ENCODE measurements around the gene MAP9. TPM values are rescaled to one million over a fixed set of nuclear protein-coding genes. Genes with fewer than 3 reads are reported as not detected.

MAP9 gene
- total RNA-seq, 6 donors from 2014 or later, result 7.1 to 20.8 (median 10.8) TPM

DNA sequence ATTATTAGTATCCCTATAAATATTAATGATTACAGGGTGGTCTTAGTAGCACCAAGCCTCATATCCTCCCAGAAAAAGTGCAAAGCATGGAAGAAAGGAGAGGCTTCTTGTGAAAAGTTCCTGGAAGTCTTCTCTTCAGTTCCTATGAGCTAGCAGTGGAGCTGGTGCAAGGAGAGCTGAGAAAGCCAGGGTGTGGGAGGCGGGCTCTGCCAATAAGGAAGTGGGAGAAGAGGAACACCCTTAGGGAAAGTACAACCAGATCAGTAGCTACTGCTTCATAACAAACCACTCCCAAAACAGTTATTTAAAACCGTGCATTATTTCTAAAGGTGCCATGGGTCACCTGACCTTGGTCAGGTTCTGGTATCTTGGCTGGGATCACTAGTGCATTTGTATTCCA, 72.4 kb downstream of the MAP9 start:
- Histone ChIP-seq H3K9me3 (no peaks in the 10 kb centered on the region), H3K4me3 (no peak overlapping the region), H3K27me3 (no peaks in the 10 kb centered on the region), H3K27ac (no peak overlapping the region), H3K36me3 (no peaks in the 10 kb centered on the region), H3K4me1 (no peaks in the 10 kb centered on the region)
- TF ChIP-seq EP300 (IDR thresholded peaks at IDR 0.05), result no peak
- TF ChIP-seq, protein P1, sequence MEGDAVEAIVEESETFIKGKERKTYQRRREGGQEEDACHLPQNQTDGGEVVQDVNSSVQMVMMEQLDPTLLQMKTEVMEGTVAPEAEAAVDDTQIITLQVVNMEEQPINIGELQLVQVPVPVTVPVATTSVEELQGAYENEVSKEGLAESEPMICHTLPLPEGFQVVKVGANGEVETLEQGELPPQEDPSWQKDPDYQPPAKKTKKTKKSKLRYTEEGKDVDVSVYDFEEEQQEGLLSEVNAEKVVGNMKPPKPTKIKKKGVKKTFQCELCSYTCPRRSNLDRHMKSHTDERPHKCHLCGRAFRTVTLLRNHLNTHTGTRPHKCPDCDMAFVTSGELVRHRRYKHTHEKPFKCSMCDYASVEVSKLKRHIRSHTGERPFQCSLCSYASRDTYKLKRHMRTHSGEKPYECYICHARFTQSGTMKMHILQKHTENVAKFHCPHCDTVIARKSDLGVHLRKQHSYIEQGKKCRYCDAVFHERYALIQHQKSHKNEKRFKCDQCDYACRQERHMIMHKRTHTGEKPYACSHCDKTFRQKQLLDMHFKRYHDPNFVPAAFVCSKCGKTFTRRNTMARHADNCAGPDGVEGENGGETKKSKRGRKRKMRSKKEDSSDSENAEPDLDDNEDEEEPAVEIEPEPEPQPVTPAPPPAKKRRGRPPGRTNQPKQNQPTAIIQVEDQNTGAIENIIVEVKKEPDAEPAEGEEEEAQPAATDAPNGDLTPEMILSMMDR (IDR thresholded peaks at IDR 0.05), result no peak
- TF ChIP-seq POLR2A (IDR thresholded peaks at IDR 0.05), result no peak
- no peak for TF ChIP-seq POLR2AphosphoS5 (IDR thresholded peaks at IDR 0.05)
- ATAC-seq (ENCODE audit: low FRiP score in 2 of 2) (no peak), DNase-seq (peak in 1 of 2 donors; percentile 51)
- 65 to 67% methylated on average over 2 of the region's 2 CpGs for WGBS, 2 donors

DNA sequence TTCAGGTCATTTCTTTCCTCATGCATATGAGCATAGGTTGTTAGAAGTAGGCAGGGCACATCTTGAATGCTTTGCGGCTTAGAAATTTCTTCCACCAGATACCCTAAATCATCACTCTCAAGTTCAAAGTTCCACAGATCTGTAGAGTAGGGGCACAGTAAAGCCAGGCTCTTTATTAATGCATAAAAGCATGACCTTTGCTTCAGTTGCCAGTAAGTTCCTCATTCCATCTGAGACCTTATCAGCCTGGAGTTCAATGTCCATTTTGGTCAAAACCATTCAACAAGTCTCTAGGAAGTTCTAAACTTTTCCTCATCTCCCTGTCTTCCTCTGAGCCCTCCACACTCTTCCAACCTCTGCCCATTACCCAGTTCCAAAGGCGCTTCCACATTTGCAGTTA, 77.7 kb downstream of the MAP9 start:
- no peaks in the 10 kb centered on the region for H3K36me3 ChIP-seq
- no peaks in the 10 kb centered on the region for H3K9me3 ChIP-seq
- DNase-seq, result no peak
- H3K4me3 ChIP-seq, result no peak overlapping the region
- no peak for ATAC-seq (ENCODE audit: low FRiP score in 2 of 2)
- TF ChIP-seq POLR2AphosphoS5 (IDR thresholded peaks at IDR 0.05), result no peak
- TF ChIP-seq EP300 (IDR thresholded peaks at IDR 0.05), result no peak
- TF ChIP-seq POLR2A (IDR thresholded peaks at IDR 0.05), result no peak
- TF ChIP-seq, protein P1 (IDR thresholded peaks at IDR 0.05), result no peak
- 93 to 94% methylated on average over 2 of the region's 2 CpGs for WGBS, 2 donors
- no peak overlapping the region for H3K27ac ChIP-seq
- no peaks in the 10 kb centered on the region for H3K27me3 ChIP-seq
- no peaks in the 10 kb centered on the region for H3K4me1 ChIP-seq

Small RNAs within 50 kb of the gene (small RNA-seq; reads per million reads assigned to genes)
- gene AC097467.4 (0 reads per million in 4 donors), gene YWHAEP4 (0 reads per million in 4 donors)

Other genes starting within 250 kb of the MAP9 start
- not detected for gene NPY2R, start 168.3 kb downstream of the MAP9 start, total RNA-seq